ENCODE results near the gene TTC9B.

DNA sequence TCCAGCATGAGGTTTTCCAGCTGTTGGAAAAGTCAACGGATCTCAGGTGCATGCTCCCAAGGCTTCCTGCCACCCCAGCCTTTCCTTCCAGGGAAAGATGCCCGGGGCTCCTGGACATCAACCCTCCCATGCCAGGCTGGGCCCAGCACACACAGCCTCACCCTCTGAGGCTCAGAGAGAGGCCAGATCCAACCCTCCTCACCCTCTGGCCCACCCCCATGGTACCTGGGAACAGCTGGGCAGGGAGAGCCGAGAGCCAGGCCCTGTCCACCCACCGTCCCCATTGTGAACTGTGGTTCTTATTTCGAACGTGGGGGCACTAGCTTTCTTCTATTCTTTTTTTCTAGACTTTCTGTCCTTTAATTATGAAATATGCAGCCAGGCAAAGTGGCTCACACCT lies 18.2 kb upstream of the TTC9B start:
- TF ChIP-seq POLR2A (IDR thresholded peaks at IDR 0.05; ENCODE audit: extremely low read depth, insufficient read length) (no peak), MYC (IDR thresholded peaks at IDR 0.05; ENCODE audit: low read depth, low read length) (no peak)
- TF ChIP-seq, protein P1, sequence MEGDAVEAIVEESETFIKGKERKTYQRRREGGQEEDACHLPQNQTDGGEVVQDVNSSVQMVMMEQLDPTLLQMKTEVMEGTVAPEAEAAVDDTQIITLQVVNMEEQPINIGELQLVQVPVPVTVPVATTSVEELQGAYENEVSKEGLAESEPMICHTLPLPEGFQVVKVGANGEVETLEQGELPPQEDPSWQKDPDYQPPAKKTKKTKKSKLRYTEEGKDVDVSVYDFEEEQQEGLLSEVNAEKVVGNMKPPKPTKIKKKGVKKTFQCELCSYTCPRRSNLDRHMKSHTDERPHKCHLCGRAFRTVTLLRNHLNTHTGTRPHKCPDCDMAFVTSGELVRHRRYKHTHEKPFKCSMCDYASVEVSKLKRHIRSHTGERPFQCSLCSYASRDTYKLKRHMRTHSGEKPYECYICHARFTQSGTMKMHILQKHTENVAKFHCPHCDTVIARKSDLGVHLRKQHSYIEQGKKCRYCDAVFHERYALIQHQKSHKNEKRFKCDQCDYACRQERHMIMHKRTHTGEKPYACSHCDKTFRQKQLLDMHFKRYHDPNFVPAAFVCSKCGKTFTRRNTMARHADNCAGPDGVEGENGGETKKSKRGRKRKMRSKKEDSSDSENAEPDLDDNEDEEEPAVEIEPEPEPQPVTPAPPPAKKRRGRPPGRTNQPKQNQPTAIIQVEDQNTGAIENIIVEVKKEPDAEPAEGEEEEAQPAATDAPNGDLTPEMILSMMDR (IDR thresholded peaks at IDR 0.05; ENCODE audit: low read depth, low read length), result no peak
